Neural progenitor cell (in vitro differentiated cells): Measurements from ENCODE around the gene NUMB. TPM values are rescaled to one million over a fixed set of nuclear protein-coding genes. Genes with fewer than 3 reads are reported as not detected.

Source experiments
- DNase-seq: peaks from one replicate; pipeline ENCODE4 v3.0.0-alpha.2; 2016; ENCODE audit warnings: low spot score
- H2AFZ ChIP-seq: fragments of 200-600 bp; sonication (generic); replicated peaks from 2 replicates; pipeline ENCODE4 v1.6.1; 2016; ENCODE audit warnings: antibody characterized with exemption
- H3F3A ChIP-seq: fragments of 200-600 bp; sonication (generic); 2 replicates; pipeline ENCODE4 v1.6.1; 2016; ENCODE audit warnings: antibody characterized with exemption, low read depth
- H3K27ac ChIP-seq: fragments of 200-600 bp; sonication (generic); 2 replicates; pipeline ENCODE4 v1.5.1; 2016; ENCODE audit warnings: mild to moderate bottlenecking
- H3K27me3 ChIP-seq: fragments of 200-600 bp; sonication (generic); 2 replicates; pipeline ENCODE4 v1.6.1; 2016; ENCODE audit warnings: mild to moderate bottlenecking, moderate library complexity
- H3K36me3 ChIP-seq: fragments of 200-600 bp; sonication (generic); 2 replicates; pipeline ENCODE4 v1.5.1; 2016
- H3K4me1 ChIP-seq: fragments of 200-600 bp; sonication (generic); 2 replicates; pipeline ENCODE4 v1.6.1; 2016; ENCODE audit warnings: mixed run types
- H3K4me2 ChIP-seq: fragments of 200-600 bp; sonication (generic); 2 replicates; pipeline ENCODE4 v1.6.1; 2016
- H3K4me3 ChIP-seq: fragments of 200-600 bp; sonication (generic); 2 replicates; pipeline ENCODE4 v1.5.1; 2016
- H3K79me2 ChIP-seq: fragments of 200-600 bp; sonication (generic); 2 replicates; pipeline ENCODE4 v1.6.1; 2016; ENCODE audit warnings: low read depth
- H3K9ac ChIP-seq: fragments of 200-600 bp; sonication (generic); 2 replicates; pipeline ENCODE4 v1.6.1; 2016
- H3K9me3 ChIP-seq: fragments of 200-600 bp; sonication (generic); 2 replicates; pipeline ENCODE4 v1.5.1; 2016; ENCODE audit warnings: low read depth
- H4K20me1 ChIP-seq: fragments of 200-600 bp; sonication (generic); 2 replicates; pipeline ENCODE4 v1.6.1; 2016; ENCODE audit warnings: low read depth
- H3K27ac Mint-ChIP-seq: 3 replicates; pipeline ENCODE4 v1.8.0; 2021; ENCODE audit warnings: mixed read lengths
- H3K27me3 Mint-ChIP-seq: 2 replicates; pipeline ENCODE4 v1.8.0; 2022; ENCODE audit warnings: low read depth, mild to moderate bottlenecking, inconsistent platforms, moderate library complexity, mixed read lengths; ENCODE audit not compliant: insufficient read depth
- H3K36me3 Mint-ChIP-seq: 3 replicates; pipeline ENCODE4 v1.8.0; 2021; ENCODE audit warnings: mixed read lengths
- H3K4me1 Mint-ChIP-seq: 3 replicates; pipeline ENCODE4 v1.8.0; 2021; ENCODE audit warnings: mixed read lengths
- H3K4me3 Mint-ChIP-seq: 3 replicates; pipeline ENCODE4 v1.8.0; 2021; ENCODE audit warnings: mild to moderate bottlenecking, moderate library complexity, mixed read lengths
- H3K9me3 Mint-ChIP-seq: 3 replicates; pipeline ENCODE4 v1.8.0; 2020; ENCODE audit warnings: mixed read lengths
- CTCF ChIP-seq: fragments of 200-600 bp; sonication (generic); IDR thresholded peaks from 2 replicates; pipeline ENCODE4 v1.5.1; 2017; ENCODE audit warnings: antibody characterized with exemption, mild to moderate bottlenecking
- EZH2 ChIP-seq: fragments of 200-600 bp; sonication (generic); IDR thresholded peaks from 2 replicates; pipeline ENCODE4 v1.6.1; 2017; ENCODE audit warnings: antibody characterized with exemption, mild to moderate bottlenecking, moderate library complexity
- EZH2phosphoT487 ChIP-seq: fragments of 200-600 bp; sonication (generic); IDR thresholded peaks from 2 replicates; pipeline ENCODE4 v1.6.1; 2017; ENCODE audit warnings: antibody characterized with exemption
- total RNA-seq: library from RNA; depleted of rRNA; stranded (reverse); fragments of >200 nt; gene quantifications from 2 replicates; pipeline ENCODE4 v1.2.3, GENCODE V29; 2015; ENCODE audit warnings: low replicate concordance

The NUMB gene
- total RNA-seq, 1 donor from 2014 or later: 37.2 TPM

- Histone ChIP-seq H3K4me2 (no peak overlapping the region), H3K27ac (no peak overlapping the region), H3K4me3 (no peak overlapping the region), H4K20me1 (no peaks in the 10 kb centered on the region), H3K9ac (no peak overlapping the region), H2AFZ (no peak overlapping the region), H3K4me1 (no peaks in the 10 kb centered on the region), H3K27me3 (no peaks in the 10 kb centered on the region), H3K36me3 (no peaks in the 10 kb centered on the region), H3F3A (peaks cover 7% of the 10 kb centered on the region), H3K9me3 (no peaks in the 10 kb centered on the region), H3K79me2 (no peaks in the 10 kb centered on the region)
- peaks cover 4% of the 10 kb centered on the region for H3K27me3 Mint-ChIP-seq
- H3K27ac Mint-ChIP-seq: no peak overlapping the region
- peaks cover 6% of the 10 kb centered on the region for H3K36me3 Mint-ChIP-seq
- DNase-seq: no peak
- H3K9me3 Mint-ChIP-seq: no peaks in the 10 kb centered on the region
- no peaks in the 10 kb centered on the region for H3K4me1 Mint-ChIP-seq
- H3K4me3 Mint-ChIP-seq: no peak overlapping the region
- no peak for TF ChIP-seq CTCF
- no peak for TF ChIP-seq EZH2
- no peak for TF ChIP-seq EZH2phosphoT487
Measured at GRCh38 chr14:73276836-73277235, 181.5 kb downstream of the NUMB start.

DNA sequence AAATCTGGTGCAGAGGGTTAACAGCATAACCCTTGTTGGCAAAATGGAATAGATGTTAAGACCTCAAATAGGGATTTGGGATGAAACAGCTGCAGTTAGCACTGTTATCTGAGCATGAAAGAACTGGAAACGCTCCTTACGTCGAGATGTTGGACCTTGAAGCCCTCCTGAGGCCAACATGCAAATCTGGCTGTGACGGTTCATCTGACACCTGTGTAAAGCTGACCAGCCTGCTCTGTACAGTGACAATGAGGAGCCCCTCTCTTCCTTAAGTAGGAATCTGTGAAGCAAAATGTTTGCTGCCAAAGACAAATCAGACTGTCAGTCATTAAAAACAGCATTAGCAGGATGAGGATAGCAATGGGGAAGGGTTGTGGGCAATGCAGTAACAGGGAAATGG, 184.5 kb downstream of the NUMB start:
- no peak for DNase-seq
- Histone ChIP-seq H3K4me1 (no peaks in the 10 kb centered on the region), H3K27me3 (peaks cover 21% of the 10 kb centered on the region), H3K79me2 (no peaks in the 10 kb centered on the region), H3K4me3 (no peak overlapping the region), H3K9ac (no peak overlapping the region), H2AFZ (no peak overlapping the region), H3F3A (no peaks in the 10 kb centered on the region), H3K36me3 (no peaks in the 10 kb centered on the region), H3K27ac (no peak overlapping the region), H4K20me1 (no peaks in the 10 kb centered on the region), H3K9me3 (no peaks in the 10 kb centered on the region), H3K4me2 (no peak overlapping the region)
- no peaks in the 10 kb centered on the region for H3K9me3 Mint-ChIP-seq
- peaks cover 10% of the 10 kb centered on the region for H3K36me3 Mint-ChIP-seq
- no peak overlapping the region for H3K4me3 Mint-ChIP-seq
- TF ChIP-seq CTCF: no peak
- no peak for TF ChIP-seq EZH2
- TF ChIP-seq EZH2phosphoT487: no peak
- H3K4me1 Mint-ChIP-seq: peaks cover 2% of the 10 kb centered on the region
- H3K27ac Mint-ChIP-seq: no peak overlapping the region
- H3K27me3 Mint-ChIP-seq: peaks cover 8% of the 10 kb centered on the region

DNA sequence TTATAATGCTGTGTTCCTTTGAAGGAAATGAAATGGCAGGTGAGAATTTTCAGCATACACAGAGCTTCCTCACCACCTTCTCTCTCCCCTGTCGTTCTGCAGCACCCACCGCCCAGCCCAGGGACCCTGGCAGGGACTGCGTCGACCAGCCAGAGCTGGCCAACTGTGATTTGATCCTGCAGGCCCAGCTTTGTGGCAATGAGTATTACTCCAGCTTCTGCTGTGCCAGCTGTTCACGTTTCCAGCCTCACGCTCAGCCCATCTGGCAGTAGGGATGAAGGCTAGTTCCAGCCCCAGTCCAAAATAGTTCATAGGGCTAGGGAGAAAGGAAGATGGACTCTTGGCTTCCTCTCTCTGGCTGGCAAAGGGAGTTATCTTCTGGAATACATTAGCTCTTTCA, 186.0 kb downstream of the NUMB start:
- Histone ChIP-seq H4K20me1 (no peaks in the 10 kb centered on the region), H3K79me2 (no peaks in the 10 kb centered on the region), H3K9ac (no peak overlapping the region), H3K36me3 (no peaks in the 10 kb centered on the region), H3K4me3 (no peak overlapping the region), H3K27ac (no peak overlapping the region), H3F3A (no peaks in the 10 kb centered on the region), H3K4me1 (no peaks in the 10 kb centered on the region), H2AFZ (no peak overlapping the region), H3K9me3 (no peaks in the 10 kb centered on the region), H3K4me2 (no peak overlapping the region), H3K27me3 (peaks cover 21% of the 10 kb centered on the region)
- no peak for DNase-seq
- no peak overlapping the region for H3K27ac Mint-ChIP-seq
- peaks cover 10% of the 10 kb centered on the region for H3K36me3 Mint-ChIP-seq
- H3K4me1 Mint-ChIP-seq: peaks cover 2% of the 10 kb centered on the region
- TF ChIP-seq EZH2: no peak
- TF ChIP-seq CTCF: no peak
- no peak for TF ChIP-seq EZH2phosphoT487
- peaks cover 8% of the 10 kb centered on the region for H3K27me3 Mint-ChIP-seq
- no peaks in the 10 kb centered on the region for H3K9me3 Mint-ChIP-seq
- H3K4me3 Mint-ChIP-seq: no peak overlapping the region
